ENCODE measurements around the gene DDX54. TPM values are rescaled to one million over a fixed set of nuclear protein-coding genes. Genes with fewer than 3 reads are reported as not detected.
A peak's percentile ranks its signal among the peaks of the same experiment; 100 is the strongest.

DDX54 gene
- total and polyA plus RNA-seq, 4 donors = 17.9 to 75.3 (median 51.9) TPM

GRCh38 chr12:113197518-113198077 is 12.3 kb upstream of the DDX54 start:
- Histone ChIP-seq H3K4me1 (ENCODE audit: control insufficient read depth in 5 of 5, insufficient read depth in 5 of 5, low read length in 5 of 5) (peaks cover 0 to 7% (median 0%) of the 10 kb centered on the region in 5 donors), H3K9ac (ENCODE audit: insufficient read depth in 1 of 2, low read length in 2 of 2) (no peak overlapping the region), H3K36me3 (ENCODE audit: control insufficient read depth in 4 of 4, insufficient read depth in 4 of 4, low read length in 4 of 4) (peaks cover 0 to 3% (median 1%) of the 10 kb centered on the region in 4 donors), H3K27ac (ENCODE audit: low read depth in 1 of 2, low read length in 1 of 2) (no peak overlapping the region), H3K27me3 (ENCODE audit: control insufficient read depth in 3 of 3, insufficient read depth in 3 of 3, low read length in 2 of 3) (no peaks in the 10 kb centered on the region), H3K9me3 (ENCODE audit: control insufficient read depth in 4 of 4, insufficient read depth in 3 of 4, low read length in 3 of 4) (peaks cover 0 to under 1% (median 0%) of the 10 kb centered on the region in 4 donors), H3K4me3 (no peak overlapping the region)
- 95 to 96% methylated on average over 8 of the region's 8 CpGs for WGBS, 2 donors
- ATAC-seq (ENCODE audit: insufficient read depth, low FRiP score) = no peak
- DNase-seq = no peak
- TF ChIP-seq, protein P1, sequence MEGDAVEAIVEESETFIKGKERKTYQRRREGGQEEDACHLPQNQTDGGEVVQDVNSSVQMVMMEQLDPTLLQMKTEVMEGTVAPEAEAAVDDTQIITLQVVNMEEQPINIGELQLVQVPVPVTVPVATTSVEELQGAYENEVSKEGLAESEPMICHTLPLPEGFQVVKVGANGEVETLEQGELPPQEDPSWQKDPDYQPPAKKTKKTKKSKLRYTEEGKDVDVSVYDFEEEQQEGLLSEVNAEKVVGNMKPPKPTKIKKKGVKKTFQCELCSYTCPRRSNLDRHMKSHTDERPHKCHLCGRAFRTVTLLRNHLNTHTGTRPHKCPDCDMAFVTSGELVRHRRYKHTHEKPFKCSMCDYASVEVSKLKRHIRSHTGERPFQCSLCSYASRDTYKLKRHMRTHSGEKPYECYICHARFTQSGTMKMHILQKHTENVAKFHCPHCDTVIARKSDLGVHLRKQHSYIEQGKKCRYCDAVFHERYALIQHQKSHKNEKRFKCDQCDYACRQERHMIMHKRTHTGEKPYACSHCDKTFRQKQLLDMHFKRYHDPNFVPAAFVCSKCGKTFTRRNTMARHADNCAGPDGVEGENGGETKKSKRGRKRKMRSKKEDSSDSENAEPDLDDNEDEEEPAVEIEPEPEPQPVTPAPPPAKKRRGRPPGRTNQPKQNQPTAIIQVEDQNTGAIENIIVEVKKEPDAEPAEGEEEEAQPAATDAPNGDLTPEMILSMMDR (IDR thresholded peaks at IDR 0.05; ENCODE audit: control extremely low read depth, extremely low read depth) = no peak

DNA sequence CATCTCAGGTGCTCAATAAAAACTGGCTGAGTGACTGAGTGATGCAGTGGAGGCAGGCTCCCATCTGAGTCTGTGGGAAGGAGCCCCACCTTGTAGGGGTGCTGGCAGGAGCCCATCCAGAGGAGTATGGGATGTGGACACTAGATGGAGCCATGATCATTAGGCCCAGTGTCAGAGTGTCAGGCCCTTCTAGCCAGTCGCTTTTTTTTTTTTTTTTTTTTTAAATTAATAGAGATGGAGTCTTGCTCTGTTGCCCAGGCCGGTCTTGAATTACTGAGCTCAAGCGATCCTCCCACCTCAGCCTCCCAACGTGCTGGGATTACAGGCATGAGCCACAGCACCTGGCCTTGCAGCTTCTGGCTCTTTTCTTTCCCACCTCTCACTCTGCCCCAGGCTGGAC is 11.7 kb upstream of the DDX54 start:
- Histone ChIP-seq H3K27ac (ENCODE audit: low read depth in 1 of 2, low read length in 1 of 2) (no peak overlapping the region), H3K36me3 (ENCODE audit: control insufficient read depth in 4 of 4, insufficient read depth in 4 of 4, low read length in 4 of 4) (peaks cover 0 to 5% (median 2%) of the 10 kb centered on the region in 4 donors), H3K9me3 (ENCODE audit: control insufficient read depth in 4 of 4, insufficient read depth in 3 of 4, low read length in 3 of 4) (no peaks in the 10 kb centered on the region), H3K4me3 (no peak overlapping the region), H3K4me1 (ENCODE audit: control insufficient read depth in 5 of 5, insufficient read depth in 5 of 5, low read length in 5 of 5) (peaks cover 0 to 7% (median 0%) of the 10 kb centered on the region in 5 donors), H3K9ac (ENCODE audit: insufficient read depth in 1 of 2, low read length in 2 of 2) (no peak overlapping the region), H3K27me3 (ENCODE audit: control insufficient read depth in 3 of 3, insufficient read depth in 3 of 3, low read length in 2 of 3) (no peaks in the 10 kb centered on the region)
- DNase-seq (peak; percentile 68 to 81 (median 70)), ATAC-seq (ENCODE audit: insufficient read depth, low FRiP score) (peak; percentile 68)
- 18 to 38% methylated on average over 3 to 4 of the region's 4 CpGs for WGBS, 2 donors
- TF ChIP-seq, protein P1 (IDR thresholded peaks at IDR 0.05; ENCODE audit: control extremely low read depth, extremely low read depth) = peak; percentile 67

DNA sequence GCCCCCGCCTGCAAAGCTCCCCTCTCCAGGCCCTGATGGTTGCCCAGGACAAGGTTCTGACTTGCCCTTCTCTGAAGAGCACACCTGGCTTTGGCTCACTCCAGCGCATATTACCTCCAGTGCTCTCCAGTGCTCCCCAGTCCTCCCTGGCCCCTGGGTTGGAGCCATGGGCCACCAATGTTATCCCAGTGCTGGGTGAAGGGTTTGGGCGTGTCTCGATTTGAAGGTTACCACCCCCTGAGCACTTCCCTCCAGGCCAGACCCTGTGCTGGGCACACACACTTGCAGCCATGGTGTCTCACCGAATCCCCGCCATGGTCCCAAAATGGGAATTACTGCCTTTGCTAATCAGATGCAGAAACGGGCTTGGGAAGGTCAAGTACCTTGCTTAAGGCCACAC is 11.3 kb upstream of the DDX54 start:
- no peaks in the 10 kb centered on the region for H3K27me3 ChIP-seq (ENCODE audit: control insufficient read depth in 3 of 3, insufficient read depth in 3 of 3, low read length in 2 of 3)
- WGBS, 2 donors = 78 to 86% methylated on average over 7 of the region's 7 CpGs
- TF ChIP-seq, protein P1 (IDR thresholded peaks at IDR 0.05; ENCODE audit: control extremely low read depth, extremely low read depth) = no peak
- peaks cover 0 to 9% (median 2%) of the 10 kb centered on the region in 4 donors for H3K36me3 ChIP-seq (ENCODE audit: control insufficient read depth in 4 of 4, insufficient read depth in 4 of 4, low read length in 4 of 4)
- peaks cover 0 to 7% (median 0%) of the 10 kb centered on the region in 5 donors for H3K4me1 ChIP-seq (ENCODE audit: control insufficient read depth in 5 of 5, insufficient read depth in 5 of 5, low read length in 5 of 5)
- no peaks in the 10 kb centered on the region for H3K9me3 ChIP-seq (ENCODE audit: control insufficient read depth in 4 of 4, insufficient read depth in 3 of 4, low read length in 3 of 4)
- H3K4me3 ChIP-seq = no peak overlapping the region
- H3K27ac ChIP-seq (ENCODE audit: low read depth in 1 of 2, low read length in 1 of 2) = no peak overlapping the region
- DNase-seq = no peak
- ATAC-seq (ENCODE audit: insufficient read depth, low FRiP score) = no peak
- H3K9ac ChIP-seq (ENCODE audit: insufficient read depth in 1 of 2, low read length in 2 of 2) = no peak overlapping the region

DNA sequence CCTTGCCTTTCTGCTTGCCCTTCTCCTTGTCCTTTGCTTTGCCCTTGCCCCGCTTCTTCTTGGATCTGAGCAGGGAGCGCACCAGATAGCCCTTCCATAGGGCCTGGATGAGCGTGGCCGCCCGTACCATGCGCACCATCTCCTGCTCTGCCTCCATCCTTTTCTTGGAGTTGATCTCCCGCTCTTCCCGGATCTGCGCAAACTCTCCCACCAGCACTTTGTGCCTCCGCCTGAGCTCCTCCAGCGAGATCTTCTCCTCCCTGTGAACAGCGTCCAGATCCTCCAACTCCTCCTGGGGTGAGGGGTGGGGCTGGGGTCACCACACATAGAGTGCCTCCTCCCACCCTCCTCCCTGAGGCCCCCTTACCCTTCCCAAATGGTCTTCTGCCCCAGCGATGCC is 10.3 kb upstream of the DDX54 start:
- 96% methylated on average over 13 of the region's 13 CpGs for WGBS, 2 donors
- H3K27ac ChIP-seq (ENCODE audit: low read depth in 1 of 2, low read length in 1 of 2) = no peak overlapping the region
- DNase-seq = no peak
- no peaks in the 10 kb centered on the region for H3K9me3 ChIP-seq (ENCODE audit: control insufficient read depth in 4 of 4, insufficient read depth in 3 of 4, low read length in 3 of 4)
- peaks cover 0 to 7% (median 0%) of the 10 kb centered on the region in 5 donors for H3K4me1 ChIP-seq (ENCODE audit: control insufficient read depth in 5 of 5, insufficient read depth in 5 of 5, low read length in 5 of 5)
- ATAC-seq (ENCODE audit: insufficient read depth, low FRiP score) = no peak
- peaks cover 0 to 17% (median 5%) of the 10 kb centered on the region in 4 donors for H3K36me3 ChIP-seq (ENCODE audit: control insufficient read depth in 4 of 4, insufficient read depth in 4 of 4, low read length in 4 of 4)
- no peak overlapping the region for H3K9ac ChIP-seq (ENCODE audit: insufficient read depth in 1 of 2, low read length in 2 of 2)
- TF ChIP-seq, protein P1 (IDR thresholded peaks at IDR 0.05; ENCODE audit: control extremely low read depth, extremely low read depth) = no peak
- no peak overlapping the region for H3K4me3 ChIP-seq
- H3K27me3 ChIP-seq (ENCODE audit: control insufficient read depth in 3 of 3, insufficient read depth in 3 of 3, low read length in 2 of 3) = no peaks in the 10 kb centered on the region

Measured in lung (tissue), 12 donors.